GM12865 (cell line): ENCODE results near the gene IGSF8.

ENCODE experiments used
- DNase-seq: peaks from one replicate; pipeline ENCODE4 v3.0.0; 2010; ENCODE audit warnings: low read depth
- H3K4me3 ChIP-seq: 2 replicates; pipeline ENCODE4 v1.5.1; 2011; ENCODE audit warnings: mild to moderate bottlenecking, low read depth, low read length, control low read depth
- TF ChIP-seq, protein P1 (sequence below): IDR thresholded peaks from 2 replicates; pipeline ENCODE4 v1.5.1; 2011; ENCODE audit warnings: low read length, control low read depth, low read depth, inconsistent platforms; ENCODE audit not compliant: insufficient read depth; ENCODE audit errors: missing control alignments

IGSF8 gene

DNA sequence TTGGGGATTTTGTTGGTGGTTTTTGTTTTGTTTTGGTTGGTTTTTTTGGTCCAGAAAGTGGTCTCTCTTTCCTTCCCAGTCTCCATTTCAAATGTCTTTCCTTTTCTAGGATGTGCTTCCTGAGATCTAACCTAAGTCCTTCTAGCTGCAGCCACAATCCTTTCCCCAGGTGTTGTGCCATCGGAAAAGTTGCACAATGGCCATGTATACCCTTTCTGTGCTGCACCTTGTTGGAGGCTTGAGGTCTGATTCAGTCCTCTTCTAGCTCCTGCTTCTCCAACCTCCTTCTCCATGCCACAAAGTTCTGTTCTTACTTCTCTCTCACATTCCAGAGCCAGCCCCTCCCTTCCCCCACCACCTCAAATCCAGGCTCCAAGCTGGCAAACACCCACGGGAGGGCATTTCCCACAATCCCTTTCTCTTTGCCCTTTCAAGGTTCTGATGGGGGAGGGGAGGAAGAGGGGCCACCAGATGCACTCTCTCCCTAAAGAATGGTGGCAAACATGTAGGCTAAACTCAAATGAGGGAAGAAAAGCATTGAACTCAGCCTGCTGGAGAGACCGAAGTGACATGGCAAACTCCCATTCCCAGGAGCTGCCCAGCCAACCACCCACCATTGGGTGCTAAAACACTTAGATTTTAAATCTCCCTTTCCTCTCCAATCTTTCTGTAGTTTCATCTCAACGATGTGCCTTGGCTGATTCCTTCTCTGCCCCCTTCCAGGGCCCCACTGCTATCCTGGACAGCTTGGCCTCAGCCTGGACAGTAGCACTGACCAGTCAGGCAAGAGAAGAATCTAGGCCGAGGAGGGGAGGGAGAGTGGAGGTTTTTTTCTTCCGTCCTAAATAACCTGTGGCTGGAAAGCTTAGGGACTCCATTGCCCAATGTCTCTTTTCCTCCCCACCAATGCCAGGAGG lies 31.3 kb downstream of the IGSF8 start:
- TF ChIP-seq, protein P1, sequence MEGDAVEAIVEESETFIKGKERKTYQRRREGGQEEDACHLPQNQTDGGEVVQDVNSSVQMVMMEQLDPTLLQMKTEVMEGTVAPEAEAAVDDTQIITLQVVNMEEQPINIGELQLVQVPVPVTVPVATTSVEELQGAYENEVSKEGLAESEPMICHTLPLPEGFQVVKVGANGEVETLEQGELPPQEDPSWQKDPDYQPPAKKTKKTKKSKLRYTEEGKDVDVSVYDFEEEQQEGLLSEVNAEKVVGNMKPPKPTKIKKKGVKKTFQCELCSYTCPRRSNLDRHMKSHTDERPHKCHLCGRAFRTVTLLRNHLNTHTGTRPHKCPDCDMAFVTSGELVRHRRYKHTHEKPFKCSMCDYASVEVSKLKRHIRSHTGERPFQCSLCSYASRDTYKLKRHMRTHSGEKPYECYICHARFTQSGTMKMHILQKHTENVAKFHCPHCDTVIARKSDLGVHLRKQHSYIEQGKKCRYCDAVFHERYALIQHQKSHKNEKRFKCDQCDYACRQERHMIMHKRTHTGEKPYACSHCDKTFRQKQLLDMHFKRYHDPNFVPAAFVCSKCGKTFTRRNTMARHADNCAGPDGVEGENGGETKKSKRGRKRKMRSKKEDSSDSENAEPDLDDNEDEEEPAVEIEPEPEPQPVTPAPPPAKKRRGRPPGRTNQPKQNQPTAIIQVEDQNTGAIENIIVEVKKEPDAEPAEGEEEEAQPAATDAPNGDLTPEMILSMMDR = no peak
- H3K4me3 ChIP-seq = no peak overlapping the region
- no peak for DNase-seq

- TF ChIP-seq, protein P1 = no peak
Measured at GRCh38 chr1:160064746-160065145, 33.7 kb downstream of the IGSF8 start.

GRCh38 chr1:160064164-160064563 lies 34.3 kb downstream of the IGSF8 start:
- DNase-seq = no peak
- no peak overlapping the region for H3K4me3 ChIP-seq
- TF ChIP-seq, protein P1 = no peak

More at GRCh38 chr1:160064746-160065145, 33.7 kb downstream of the IGSF8 start:
- DNase-seq = no peak
- no peak overlapping the region for H3K4me3 ChIP-seq

DNA sequence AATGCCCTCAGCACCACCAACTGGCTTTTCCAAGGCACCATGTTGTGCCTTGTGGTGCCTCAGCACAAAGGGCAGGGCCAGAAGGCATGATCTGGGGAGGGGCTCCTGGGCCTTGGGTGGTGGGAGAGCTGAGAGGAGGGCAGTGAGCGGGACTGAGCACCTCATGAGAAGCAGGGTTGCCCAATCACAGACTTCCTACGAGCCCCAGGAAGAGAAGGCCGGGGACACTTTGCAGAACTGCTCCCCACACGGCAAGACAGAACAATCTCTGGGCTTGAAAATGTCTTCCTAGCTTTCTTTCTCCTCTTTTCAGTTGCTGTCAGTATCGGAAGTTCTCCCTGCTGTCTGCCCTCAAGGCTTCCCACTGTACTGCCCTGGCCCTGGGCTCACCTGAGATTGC lies 35.2 kb downstream of the IGSF8 start:
- no peak for DNase-seq
- H3K4me3 ChIP-seq = no peak overlapping the region
- TF ChIP-seq, protein P1 = no peak

DNA sequence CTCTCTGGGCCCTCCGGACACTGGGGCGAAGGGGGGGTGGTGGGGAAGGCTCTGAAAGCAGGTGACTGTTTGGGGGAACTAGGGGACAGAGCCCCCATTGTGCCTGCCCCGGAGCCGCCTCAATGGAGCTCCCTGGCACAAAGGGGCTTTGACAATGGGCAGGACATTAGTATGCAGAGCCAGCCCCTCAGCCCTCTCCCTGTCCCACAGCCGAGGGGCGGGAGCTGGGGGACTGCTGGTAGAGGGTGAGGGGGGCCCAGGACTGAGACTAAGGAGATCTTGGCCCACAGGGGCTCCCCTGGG lies 36.2 kb downstream of the IGSF8 start:
- TF ChIP-seq, protein P1 = no peak
- no peak for DNase-seq
- no peak overlapping the region for H3K4me3 ChIP-seq

- no peak for DNase-seq
- TF ChIP-seq, protein P1 = peak; percentile 4
- H3K4me3 ChIP-seq = no peak overlapping the region
Measured at GRCh38 chr1:160061369-160062229, 36.8 kb downstream of the IGSF8 start.

DNA sequence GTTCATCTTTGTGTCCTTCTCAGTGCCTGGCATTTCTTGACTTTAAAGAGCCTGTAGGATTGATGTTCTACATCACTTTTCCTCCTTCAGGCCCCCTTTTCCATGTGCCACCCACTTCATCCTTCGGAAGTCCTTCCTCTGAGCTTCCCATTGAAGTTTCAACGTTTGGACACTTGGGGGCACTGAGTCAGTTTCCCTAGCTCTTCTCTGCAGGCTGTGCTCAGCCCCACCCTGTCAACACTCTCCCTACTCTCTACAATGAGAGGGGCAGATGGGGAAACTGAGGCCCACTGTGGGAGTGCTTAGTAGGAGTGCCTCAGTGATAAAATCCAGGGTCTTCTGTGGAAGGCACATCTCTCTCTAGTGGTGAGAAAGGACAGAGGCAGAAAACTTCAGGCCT lies 40.3 kb downstream of the IGSF8 start:
- TF ChIP-seq, protein P1 = no peak
- no peak overlapping the region for H3K4me3 ChIP-seq
- DNase-seq = no peak
